Renal cortex interstitium (tissue), 11 donors: ENCODE measurements around the gene AKR1D1. TPM values are rescaled to one million over a fixed set of nuclear protein-coding genes. Genes with fewer than 3 reads are reported as not detected.
A peak's percentile ranks its signal among the peaks of the same experiment; 100 is the strongest.
"Not testable (repeated sequence)": the region's sequence is repeated elsewhere in the genome, so short reads cannot be mapped to it uniquely, and the experiment has no call there.

Source experiments
- DNase-seq, 11 donors: peaks; one replicate each; pipeline ENCODE4 v3.0.0-alpha.2; 2013; ENCODE audit warnings: low read depth in 9 of 11, low spot score in 4 of 11; ENCODE audit errors: extremely low read depth in 1 of 11
- polyA plus RNA-seq, 3 donors: library from polyadenylated mRNA; unstranded; fragments of 120-200 nt; gene quantifications; one replicate each; pipeline ENCODE4 v1.2.1, GENCODE V29; 2013; ENCODE audit not compliant: insufficient read length in 3 of 3

The AKR1D1 gene
- polyA plus RNA-seq, 3 donors = 0.13 to 0.20 (median 0.17) TPM

- DNase-seq = peak in 1 of 11 donors; percentile 5
Measured at GRCh38 chr7:138097064-138097741, 20.9 kb downstream of the AKR1D1 start.

- DNase-seq = no peak
Measured at GRCh38 chr7:138099813-138100212, 23.6 kb downstream of the AKR1D1 start.

- DNase-seq = no peak
Measured at GRCh38 chr7:138105221-138105620, 29.0 kb downstream of the AKR1D1 start.

- no peak for DNase-seq
Measured at GRCh38 chr7:138115047-138115446, 38.8 kb downstream of the AKR1D1 start.

- no peak for DNase-seq
Measured at GRCh38 chr7:138116141-138116540, 39.9 kb downstream of the AKR1D1 start.

GRCh38 chr7:138116892-138117291 is 40.6 kb downstream of the AKR1D1 start:
- no peak for DNase-seq

GRCh38 chr7:138120140-138120827 is 44.0 kb downstream of the AKR1D1 start:
- no peak for DNase-seq

GRCh38 chr7:138122162-138122561 is 45.9 kb downstream of the AKR1D1 start:
- DNase-seq = no peak

- no peak for DNase-seq
Measured at GRCh38 chr7:138125119-138125518, 48.9 kb downstream of the AKR1D1 start.

- DNase-seq = no peak
Measured at GRCh38 chr7:138125598-138126111, 49.4 kb downstream of the AKR1D1 start.

GRCh38 chr7:138126928-138127327 is 50.7 kb downstream of the AKR1D1 start:
- DNase-seq = no peak

- no peak for DNase-seq
Measured at GRCh38 chr7:138127996-138128395, 51.7 kb downstream of the AKR1D1 start.

- no peak for DNase-seq
Measured at GRCh38 chr7:138129551-138130165, 53.4 kb downstream of the AKR1D1 start.

GRCh38 chr7:138137423-138138171 is 61.3 kb downstream of the AKR1D1 start:
- DNase-seq = no peak

GRCh38 chr7:138138244-138138643 is 62.0 kb downstream of the AKR1D1 start:
- no peak for DNase-seq

GRCh38 chr7:138142583-138143201 is 66.4 kb downstream of the AKR1D1 start:
- DNase-seq = no peak

GRCh38 chr7:138144958-138145357 is 68.7 kb downstream of the AKR1D1 start:
- no peak for DNase-seq

- not testable (repeated sequence) for DNase-seq
Measured at GRCh38 chr7:138146221-138146620, 70.0 kb downstream of the AKR1D1 start.
